ENCODE results near the gene AP4M1.
A peak's percentile ranks its signal among the peaks of the same experiment; 100 is the strongest.
"Not testable (repeated sequence)": the region's sequence is repeated elsewhere in the genome, so short reads cannot be mapped to it uniquely, and the experiment has no call there.

The AP4M1 gene

GRCh38 chr7:100132126-100132525, 30.7 kb downstream of the AP4M1 start:
- no peak overlapping the region for H3K4me3 ChIP-seq
- no peak overlapping the region for H3K27ac ChIP-seq
- no peak for DNase-seq (ENCODE audit: low spot score)
- no peak for TF ChIP-seq CTCF (IDR thresholded peaks at IDR 0.05)

- Histone ChIP-seq H3K4me3 (no peak overlapping the region), H3K27ac (no peak overlapping the region)
- no peak for DNase-seq (ENCODE audit: low spot score)
- peak; percentile 49 for TF ChIP-seq CTCF (IDR thresholded peaks at IDR 0.05)
Measured at GRCh38 chr7:100132697-100133151, 31.3 kb downstream of the AP4M1 start.

- Histone ChIP-seq H3K4me3 (no peak overlapping the region), H3K27ac (no peak overlapping the region)
- no peak for TF ChIP-seq CTCF (IDR thresholded peaks at IDR 0.05)
- no peak for DNase-seq (ENCODE audit: low spot score)
Measured at GRCh38 chr7:100137851-100138760, 36.7 kb downstream of the AP4M1 start.

- Histone ChIP-seq H3K27ac (no peak overlapping the region), H3K4me3 (no peak overlapping the region)
- TF ChIP-seq CTCF (IDR thresholded peaks at IDR 0.05), result no peak
- no peak for DNase-seq (ENCODE audit: low spot score)
Measured at GRCh38 chr7:100141555-100141949, 40.1 kb downstream of the AP4M1 start.

GRCh38 chr7:100142461-100142860, 41.0 kb downstream of the AP4M1 start:
- H3K27ac ChIP-seq, result no peak overlapping the region
- TF ChIP-seq CTCF (IDR thresholded peaks at IDR 0.05), result no peak
- DNase-seq (ENCODE audit: low spot score), result no peak
- no peak overlapping the region for H3K4me3 ChIP-seq

- DNase-seq (ENCODE audit: low spot score), result not testable (repeated sequence)
Measured at GRCh38 chr7:100146350-100146749, 44.9 kb downstream of the AP4M1 start.

GRCh38 chr7:100147278-100147677, 45.8 kb downstream of the AP4M1 start:
- no peak overlapping the region for H3K27ac ChIP-seq
- H3K4me3 ChIP-seq, result no peak overlapping the region
- no peak for TF ChIP-seq CTCF (IDR thresholded peaks at IDR 0.05)
- no peak for DNase-seq (ENCODE audit: low spot score)

More at GRCh38 chr7:100146350-100146749, 44.9 kb downstream of the AP4M1 start:
- not testable (repeated sequence) for H3K4me3 ChIP-seq, H3K27ac ChIP-seq

All from coronary artery (tissue), 2 donors.